ENCODE data around the gene HP1BP3. TPM values are rescaled to one million over a fixed set of nuclear protein-coding genes. Genes with fewer than 3 reads are reported as not detected.

Gene HP1BP3
- polyA plus RNA-seq, 1 donor from 2014 or later, result 389 TPM

GRCh38 chr1:20729990-20730689 lies 57.0 kb downstream of the HP1BP3 start:
- Histone ChIP-seq H3K9me3 (ENCODE audit: low read length) (no peaks in the 10 kb centered on the region), H3K36me3 (ENCODE audit: insufficient read depth, low read length) (no peaks in the 10 kb centered on the region), H3K79me2 (replicated peaks; ENCODE audit: insufficient read depth, low read length) (no peaks in the 10 kb centered on the region), H3F3A (ENCODE audit: insufficient read depth, low read length, poor library complexity, severe bottlenecking) (no peaks in the 10 kb centered on the region), H4K20me1 (ENCODE audit: insufficient read depth) (no peaks in the 10 kb centered on the region), H3K27me3 (ENCODE audit: insufficient read depth, low read depth, low read length) (peaks cover 11% of the 10 kb centered on the region), H3K9ac (ENCODE audit: low read length) (no peak overlapping the region), H3K9me2 (ENCODE audit: insufficient read depth, low read length) (no peaks in the 10 kb centered on the region), H3K4me3 (ENCODE audit: low read length) (peak overlapping the region; percentile 71), H3K27ac (ENCODE audit: low read length) (no peak overlapping the region), H3K4me2 (ENCODE audit: low read length) (no peak overlapping the region), H2AFZ (ENCODE audit: low read depth, low read length) (no peak overlapping the region)
- no peak for TF ChIP-seq MXI1 (conservative IDR thresholded peaks at IDR 0.05; ENCODE audit: poor library complexity, severe bottlenecking)
- no peak for TF ChIP-seq EP300 (conservative IDR thresholded peaks at IDR 0.05; ENCODE audit: poor library complexity, severe bottlenecking)
- TF ChIP-seq SMC3 (conservative IDR thresholded peaks at IDR 0.05; ENCODE audit: poor library complexity), result no peak
- no peak for TF ChIP-seq REST (IDR thresholded peaks at IDR 0.05; ENCODE audit: borderline replicate concordance)
- TF ChIP-seq CTCF (IDR thresholded peaks at IDR 0.05; ENCODE audit: poor library complexity, severe bottlenecking), result no peak
- no peak for TF ChIP-seq EZH2 (IDR thresholded peaks at IDR 0.05; ENCODE audit: borderline replicate concordance, insufficient read depth, low read length, poor library complexity, severe bottlenecking)
- TF ChIP-seq TAF1 (IDR thresholded peaks at IDR 0.05; ENCODE audit: low read depth), result no peak
- TF ChIP-seq RAD21 (conservative IDR thresholded peaks at IDR 0.05), result no peak
- TF ChIP-seq POLR2AphosphoS5 (IDR thresholded peaks at IDR 0.05), result no peak

DNA sequence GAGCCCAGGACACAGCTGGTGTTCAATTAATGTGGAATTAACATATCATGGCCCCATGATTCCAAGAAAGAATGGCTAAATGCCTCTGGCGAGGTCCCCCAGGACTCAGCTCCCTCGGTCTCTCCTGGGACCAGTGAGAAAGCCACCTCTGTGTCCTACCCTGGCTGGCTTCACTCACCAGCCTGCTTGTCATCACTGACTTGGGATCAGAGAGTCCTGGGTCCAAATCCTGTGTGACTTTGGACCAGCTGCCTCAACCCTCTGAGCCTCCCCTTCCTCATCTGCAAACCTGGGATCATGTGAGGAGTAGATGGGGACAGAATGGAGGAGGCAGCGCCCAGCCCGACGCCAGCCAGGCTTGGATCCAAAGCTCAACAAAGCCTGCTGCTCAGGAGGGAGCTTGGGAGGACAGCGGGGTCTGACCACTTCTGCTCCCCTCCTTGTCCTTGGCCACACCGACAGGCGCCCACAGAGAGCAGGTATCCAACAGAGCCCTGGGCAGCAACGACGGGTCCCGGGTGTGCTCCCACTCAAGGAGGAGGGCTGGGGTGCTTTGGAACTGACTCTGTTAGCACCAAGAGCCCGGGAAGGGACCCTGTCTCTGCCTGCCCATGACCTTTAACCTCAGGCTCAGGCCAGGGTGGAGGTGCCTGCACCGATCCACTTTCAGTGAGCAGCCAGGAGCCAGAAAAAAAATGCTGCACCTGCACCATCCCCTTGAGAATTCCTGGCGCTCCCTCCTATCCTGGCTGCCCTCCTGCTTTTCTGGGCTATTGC lies 57.8 kb downstream of the HP1BP3 start:
- Histone ChIP-seq H3F3A (ENCODE audit: insufficient read depth, low read length, poor library complexity, severe bottlenecking) (no peaks in the 10 kb centered on the region), H3K4me3 (ENCODE audit: low read length) (no peak overlapping the region), H3K36me3 (ENCODE audit: insufficient read depth, low read length) (no peaks in the 10 kb centered on the region), H3K27ac (ENCODE audit: low read length) (no peak overlapping the region), H4K20me1 (ENCODE audit: insufficient read depth) (no peaks in the 10 kb centered on the region), H2AFZ (ENCODE audit: low read depth, low read length) (no peak overlapping the region), H3K9me2 (ENCODE audit: insufficient read depth, low read length) (no peaks in the 10 kb centered on the region), H3K9me3 (ENCODE audit: low read length) (no peaks in the 10 kb centered on the region), H3K27me3 (ENCODE audit: insufficient read depth, low read depth, low read length) (peaks cover 11% of the 10 kb centered on the region), H3K9ac (ENCODE audit: low read length) (no peak overlapping the region), H3K4me2 (ENCODE audit: low read length) (no peak overlapping the region), H3K79me2 (replicated peaks; ENCODE audit: insufficient read depth, low read length) (no peaks in the 10 kb centered on the region)
- TF ChIP-seq EP300 (conservative IDR thresholded peaks at IDR 0.05; ENCODE audit: poor library complexity, severe bottlenecking), result no peak
- TF ChIP-seq EZH2 (IDR thresholded peaks at IDR 0.05; ENCODE audit: borderline replicate concordance, insufficient read depth, low read length, poor library complexity, severe bottlenecking), result no peak
- TF ChIP-seq REST (IDR thresholded peaks at IDR 0.05; ENCODE audit: borderline replicate concordance), result no peak
- no peak for TF ChIP-seq RAD21 (conservative IDR thresholded peaks at IDR 0.05)
- TF ChIP-seq MXI1 (conservative IDR thresholded peaks at IDR 0.05; ENCODE audit: poor library complexity, severe bottlenecking), result no peak
- TF ChIP-seq SMC3 (conservative IDR thresholded peaks at IDR 0.05; ENCODE audit: poor library complexity), result no peak
- no peak for TF ChIP-seq POLR2AphosphoS5 (IDR thresholded peaks at IDR 0.05)
- no peak for TF ChIP-seq TAF1 (IDR thresholded peaks at IDR 0.05; ENCODE audit: low read depth)
- TF ChIP-seq CTCF (IDR thresholded peaks at IDR 0.05; ENCODE audit: poor library complexity, severe bottlenecking), result no peak
